ENCODE results near the gene FAM50A. TPM values are rescaled to one million over a fixed set of nuclear protein-coding genes. Genes with fewer than 3 reads are reported as not detected.

FAM50A gene
- total RNA-seq, 1 donor from 2014 or later: 92.2 TPM

DNA sequence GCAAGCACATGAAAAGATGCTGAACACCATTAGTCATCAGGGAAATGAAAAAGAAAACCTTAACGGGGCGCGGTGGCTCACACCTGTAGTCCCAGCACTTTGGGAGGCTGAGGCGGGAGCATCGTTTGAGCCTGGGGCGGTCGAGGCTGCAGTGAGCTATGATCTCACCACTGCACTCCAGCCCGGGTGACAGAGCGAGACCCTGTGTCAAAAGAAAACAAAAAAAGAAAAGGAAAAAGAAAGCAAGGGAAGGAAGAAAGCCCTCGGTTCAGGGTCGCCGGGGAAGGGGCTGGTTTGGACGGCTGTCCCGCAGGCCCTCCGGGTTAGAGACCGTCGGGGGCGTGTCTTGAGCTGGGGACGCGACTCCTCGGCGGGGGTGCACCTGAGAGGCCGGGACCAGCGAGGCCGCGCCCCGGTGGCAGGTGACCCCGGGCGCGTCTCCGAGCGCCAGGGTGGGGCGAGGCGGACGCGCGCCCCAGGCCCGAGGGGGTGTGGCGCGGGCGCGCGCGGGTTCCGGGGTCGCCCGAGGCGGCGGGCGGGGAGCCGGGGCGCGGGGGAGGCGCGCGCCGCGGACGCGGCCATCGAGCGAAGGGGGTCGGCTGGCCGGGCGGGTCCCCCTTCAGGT, 13.7 kb downstream of the FAM50A start:
- TF ChIP-seq, protein P1, sequence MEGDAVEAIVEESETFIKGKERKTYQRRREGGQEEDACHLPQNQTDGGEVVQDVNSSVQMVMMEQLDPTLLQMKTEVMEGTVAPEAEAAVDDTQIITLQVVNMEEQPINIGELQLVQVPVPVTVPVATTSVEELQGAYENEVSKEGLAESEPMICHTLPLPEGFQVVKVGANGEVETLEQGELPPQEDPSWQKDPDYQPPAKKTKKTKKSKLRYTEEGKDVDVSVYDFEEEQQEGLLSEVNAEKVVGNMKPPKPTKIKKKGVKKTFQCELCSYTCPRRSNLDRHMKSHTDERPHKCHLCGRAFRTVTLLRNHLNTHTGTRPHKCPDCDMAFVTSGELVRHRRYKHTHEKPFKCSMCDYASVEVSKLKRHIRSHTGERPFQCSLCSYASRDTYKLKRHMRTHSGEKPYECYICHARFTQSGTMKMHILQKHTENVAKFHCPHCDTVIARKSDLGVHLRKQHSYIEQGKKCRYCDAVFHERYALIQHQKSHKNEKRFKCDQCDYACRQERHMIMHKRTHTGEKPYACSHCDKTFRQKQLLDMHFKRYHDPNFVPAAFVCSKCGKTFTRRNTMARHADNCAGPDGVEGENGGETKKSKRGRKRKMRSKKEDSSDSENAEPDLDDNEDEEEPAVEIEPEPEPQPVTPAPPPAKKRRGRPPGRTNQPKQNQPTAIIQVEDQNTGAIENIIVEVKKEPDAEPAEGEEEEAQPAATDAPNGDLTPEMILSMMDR (IDR thresholded peaks at IDR 0.05): no peak
- Mint-ChIP-seq H3K4me1 (ENCODE audit: unreplicated experiment) (peaks cover 14% of the 10 kb centered on the region), H3K27ac (ENCODE audit: unreplicated experiment) (peak overlapping the region; percentile 93), H3K36me3 (ENCODE audit: unreplicated experiment) (peaks cover 9% of the 10 kb centered on the region), H3K27me3 (ENCODE audit: unreplicated experiment) (no peaks in the 10 kb centered on the region), H3K4me3 (ENCODE audit: unreplicated experiment) (peak overlapping the region; percentile 90), H3K9me3 (ENCODE audit: unreplicated experiment) (no peaks in the 10 kb centered on the region)
- DNase-seq (ENCODE audit: extremely low spot score, unreplicated experiment): no peak

DNA sequence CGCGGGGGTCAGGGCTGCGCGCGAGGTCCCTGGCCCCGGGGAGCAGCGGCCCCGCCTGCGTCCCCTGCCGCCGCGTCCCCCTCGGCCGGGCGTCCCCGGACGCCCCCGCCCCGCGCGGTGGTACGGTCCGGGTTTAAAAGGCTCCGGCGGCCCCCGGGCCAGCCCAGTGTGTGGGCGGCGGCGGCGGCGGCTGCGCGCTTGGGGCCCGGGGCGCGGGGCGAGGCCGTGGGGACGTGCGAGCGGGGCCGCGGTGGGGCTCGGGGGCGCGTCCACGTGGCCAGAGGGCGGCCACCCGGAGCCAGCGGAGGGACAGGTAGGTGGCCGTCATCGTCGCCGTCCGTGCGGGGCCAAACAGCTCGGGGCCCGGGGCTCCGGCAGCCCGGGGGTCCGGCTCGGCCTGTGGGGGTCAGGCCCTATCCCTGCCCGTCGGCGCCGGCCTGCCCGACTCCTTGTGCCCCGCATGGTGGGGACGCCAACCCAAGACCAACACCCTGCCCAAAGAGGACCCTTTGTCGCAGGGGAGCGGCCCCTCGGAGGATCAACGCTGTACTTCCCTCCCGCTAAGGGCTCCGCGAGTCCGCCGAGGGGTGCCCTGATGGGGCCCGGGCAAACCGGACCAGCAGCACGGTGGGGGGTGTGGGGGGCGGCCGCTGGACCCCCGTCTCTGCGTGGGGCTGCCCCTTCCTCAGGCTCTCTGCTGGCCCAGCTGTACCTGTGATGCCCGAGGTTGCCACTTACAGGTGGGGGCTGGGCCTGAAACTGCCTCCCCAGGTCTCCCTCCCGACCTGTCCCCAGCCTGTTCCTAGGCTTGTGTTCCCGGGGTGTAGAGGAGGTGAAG, 14.4 kb downstream of the FAM50A start, which contains the start of gene PLXNA3:
Gene PLXNA3, plus strand, starts transcription at position 166 of the 838 bp plus-strand sequence. CDS start 1,903 bp downstream, outside the sequence.
- Mint-ChIP-seq H3K27ac (ENCODE audit: unreplicated experiment) (peak within 1 kb of the TSS; percentile 93), H3K4me1 (ENCODE audit: unreplicated experiment) (peaks cover 14% of the 10 kb centered on the region), H3K27me3 (ENCODE audit: unreplicated experiment) (no peaks in the 10 kb centered on the region), H3K9me3 (ENCODE audit: unreplicated experiment) (no peaks in the 10 kb centered on the region), H3K36me3 (ENCODE audit: unreplicated experiment) (peaks cover 12% of the 10 kb centered on the region), H3K4me3 (ENCODE audit: unreplicated experiment) (peak within 1 kb of the TSS; percentile 90)
- DNase-seq (ENCODE audit: extremely low spot score, unreplicated experiment): no peak
- TF ChIP-seq, protein P1 (IDR thresholded peaks at IDR 0.05): no peak

DNA sequence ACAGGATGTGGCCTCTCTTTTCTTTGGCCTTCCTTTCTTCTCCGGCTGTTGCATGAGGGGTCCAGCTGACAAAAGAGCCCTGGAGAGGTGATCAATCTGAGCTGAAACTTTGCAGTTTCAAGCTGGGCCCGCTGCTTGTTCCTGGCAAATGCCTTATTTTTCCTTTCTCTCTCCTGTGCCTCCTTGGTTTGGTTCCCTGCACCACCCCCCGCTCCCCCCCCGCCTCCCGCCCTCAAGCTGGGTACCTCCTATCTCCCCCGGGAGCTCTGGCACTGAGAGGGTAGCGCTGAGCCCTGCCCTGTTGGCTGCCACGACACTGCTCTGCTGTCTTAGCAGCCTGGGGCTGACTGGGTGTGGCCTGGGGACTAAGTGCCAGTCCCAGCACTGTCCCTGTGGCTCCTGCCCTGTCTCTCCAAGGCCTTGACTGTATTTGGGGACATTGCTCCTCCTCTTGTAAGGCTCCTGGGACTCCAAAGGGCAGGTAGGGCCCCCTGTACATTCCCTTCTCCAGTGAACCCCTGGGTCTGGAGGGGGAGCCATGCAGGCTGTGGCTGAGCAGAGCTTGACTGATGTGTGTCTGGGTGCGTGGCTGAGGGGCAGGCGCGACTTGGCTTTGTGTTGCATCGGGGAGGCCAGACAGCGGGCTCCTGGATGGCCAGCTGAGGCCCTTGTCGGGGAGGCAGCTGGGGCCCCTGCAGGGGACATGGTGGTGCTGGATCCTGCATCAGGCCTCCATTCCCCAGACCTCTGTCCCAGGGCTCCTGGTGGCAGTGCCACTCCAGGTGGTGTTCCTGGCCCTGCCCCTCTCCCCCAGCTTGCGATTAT, 15.2 kb downstream of the FAM50A start:
- no peaks in the 10 kb centered on the region for H3K9me3 Mint-ChIP-seq (ENCODE audit: unreplicated experiment)
- peak overlapping the region; percentile 83 for H3K4me3 Mint-ChIP-seq (ENCODE audit: unreplicated experiment)
- H3K4me1 Mint-ChIP-seq (ENCODE audit: unreplicated experiment): peaks cover 14% of the 10 kb centered on the region
- no peak for DNase-seq (ENCODE audit: extremely low spot score, unreplicated experiment)
- H3K27ac Mint-ChIP-seq (ENCODE audit: unreplicated experiment): peak overlapping the region; percentile 44
- TF ChIP-seq, protein P1 (IDR thresholded peaks at IDR 0.05): no peak
- peaks cover 12% of the 10 kb centered on the region for H3K36me3 Mint-ChIP-seq (ENCODE audit: unreplicated experiment)
- no peaks in the 10 kb centered on the region for H3K27me3 Mint-ChIP-seq (ENCODE audit: unreplicated experiment)

DNA sequence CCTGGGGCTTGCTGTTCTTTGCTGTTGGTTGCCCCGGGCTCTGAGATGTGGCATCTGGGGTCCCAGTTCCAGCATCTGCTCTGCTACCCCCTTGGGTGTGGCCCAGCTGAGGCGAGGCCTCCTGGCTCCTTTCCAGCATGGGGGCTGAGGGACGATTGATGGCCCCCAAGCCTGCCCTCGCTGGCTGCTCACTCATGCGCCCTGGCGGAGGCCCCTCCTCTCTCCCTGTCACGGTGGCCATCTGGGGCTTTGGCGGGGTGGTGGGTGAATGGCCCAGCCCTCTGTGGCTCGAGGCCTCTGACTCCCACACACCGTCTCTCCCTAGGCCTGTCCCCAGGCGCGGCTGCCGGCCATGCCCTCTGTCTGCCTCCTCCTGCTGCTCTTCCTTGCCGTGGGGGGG, 15.9 kb downstream of the FAM50A start:
- Mint-ChIP-seq H3K4me3 (ENCODE audit: unreplicated experiment) (peak overlapping the region; percentile 83), H3K9me3 (ENCODE audit: unreplicated experiment) (no peaks in the 10 kb centered on the region), H3K27ac (ENCODE audit: unreplicated experiment) (no peak overlapping the region), H3K36me3 (ENCODE audit: unreplicated experiment) (peaks cover 10% of the 10 kb centered on the region), H3K4me1 (ENCODE audit: unreplicated experiment) (peaks cover 14% of the 10 kb centered on the region), H3K27me3 (ENCODE audit: unreplicated experiment) (no peaks in the 10 kb centered on the region)
- no peak for DNase-seq (ENCODE audit: extremely low spot score, unreplicated experiment)
- TF ChIP-seq, protein P1 (IDR thresholded peaks at IDR 0.05): no peak

All from osteocyte (in vitro differentiated cells).